Naive B cell (primary cell): ENCODE results near the gene ZNF750. TPM values are rescaled to one million over a fixed set of nuclear protein-coding genes. Genes with fewer than 3 reads are reported as not detected.

Source experiments
- ATAC-seq, 2 donors: fragments of 150-1000 bp; cut with Tn5 transposase; 2 replicates each; pipeline ENCODE4 v1.10.0; 2021; ENCODE audit warnings: low read depth in 2 of 2, mild to moderate bottlenecking in 2 of 2, moderate library complexity in 2 of 2
- DNase-seq: peaks from one replicate; pipeline ENCODE4 v3.0.0; 2022
- H3K27ac Mint-ChIP-seq, 6 donors: one replicate each; pipeline ENCODE4 v1.8.0; 2020 to 2022; ENCODE audit warnings: mild to moderate bottlenecking in 6 of 6, mixed read lengths in 6 of 6, moderate library complexity in 5 of 6, inconsistent platforms in 2 of 6
- H3K27me3 Mint-ChIP-seq, 3 donors: one replicate each; pipeline ENCODE4 v1.8.0; 2021 to 2022; ENCODE audit warnings: mixed read lengths in 3 of 3, mild to moderate bottlenecking in 1 of 3
- H3K36me3 Mint-ChIP-seq, 2 donors: one replicate each; pipeline ENCODE4 v1.8.0; 2020 to 2022; ENCODE audit warnings: mixed read lengths in 2 of 2, inconsistent platforms in 1 of 2, mild to moderate bottlenecking in 1 of 2
- H3K4me1 Mint-ChIP-seq, 3 donors: one replicate each; pipeline ENCODE4 v1.8.0; 2020 to 2022; ENCODE audit warnings: mixed read lengths in 3 of 3, inconsistent platforms in 1 of 3, mild to moderate bottlenecking in 1 of 3, moderate library complexity in 1 of 3
- H3K4me3 Mint-ChIP-seq, 8 donors: one replicate each; pipeline ENCODE4 v1.8.0; 2020 to 2022; ENCODE audit warnings: mild to moderate bottlenecking in 8 of 8, mixed read lengths in 8 of 8, moderate library complexity in 8 of 8, inconsistent platforms in 2 of 8
- H3K9me3 Mint-ChIP-seq, 7 donors: one replicate each; pipeline ENCODE4 v1.8.0; 2020 to 2022; ENCODE audit warnings: mixed read lengths in 7 of 7, mild to moderate bottlenecking in 5 of 7, inconsistent platforms in 2 of 7, moderate library complexity in 1 of 7
- polyA plus RNA-seq, 6 donors: library from polyadenylated mRNA; unstranded; fragments of 300-500 nt; fragmentation: Illumina TruSeq; gene quantifications; one replicate each; pipeline ENCODE4 v1.2.3, GENCODE V29; 2021; ENCODE audit warnings: low read depth in 6 of 6

ZNF750 gene
- polyA plus RNA-seq, 6 donors from 2014 or later: 0.12 TPM; not detected in 5

DNA sequence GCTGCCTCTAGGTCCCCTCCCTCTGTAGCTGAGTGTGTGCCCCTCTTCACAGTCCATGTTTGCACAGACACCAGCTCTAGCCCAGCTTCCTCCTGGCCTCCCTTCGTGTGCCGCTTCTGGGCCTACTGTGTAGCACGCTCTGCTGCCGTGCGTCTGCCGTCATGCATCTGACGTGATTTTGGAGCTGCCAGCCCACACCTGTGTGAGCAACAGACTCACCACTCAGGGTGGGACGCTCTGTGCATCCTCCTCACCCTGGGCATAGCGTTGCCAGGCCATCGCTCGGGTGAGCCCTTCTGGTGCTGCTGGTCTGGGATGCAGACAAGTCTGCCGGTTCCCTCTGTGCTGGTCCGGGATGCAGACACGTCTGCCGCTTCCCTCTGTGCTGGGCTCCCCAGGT, 39.4 kb upstream of the ZNF750 start:
- H3K9me3 Mint-ChIP-seq: no peaks in the 10 kb centered on the region
- no peak overlapping the region for H3K4me3 Mint-ChIP-seq
- peak overlapping the region in 4 of 6 donors; percentile 23 to 94 (median 82) for H3K27ac Mint-ChIP-seq
- no peak for DNase-seq
- peaks cover 6 to 32% (median 16%) of the 10 kb centered on the region in 3 donors for H3K27me3 Mint-ChIP-seq
- peaks cover 38 to 63% (median 58%) of the 10 kb centered on the region in 3 donors for H3K4me1 Mint-ChIP-seq
- ATAC-seq: no peak
- H3K36me3 Mint-ChIP-seq: peaks cover 12 to 18% of the 10 kb centered on the region in 2 donors

DNA sequence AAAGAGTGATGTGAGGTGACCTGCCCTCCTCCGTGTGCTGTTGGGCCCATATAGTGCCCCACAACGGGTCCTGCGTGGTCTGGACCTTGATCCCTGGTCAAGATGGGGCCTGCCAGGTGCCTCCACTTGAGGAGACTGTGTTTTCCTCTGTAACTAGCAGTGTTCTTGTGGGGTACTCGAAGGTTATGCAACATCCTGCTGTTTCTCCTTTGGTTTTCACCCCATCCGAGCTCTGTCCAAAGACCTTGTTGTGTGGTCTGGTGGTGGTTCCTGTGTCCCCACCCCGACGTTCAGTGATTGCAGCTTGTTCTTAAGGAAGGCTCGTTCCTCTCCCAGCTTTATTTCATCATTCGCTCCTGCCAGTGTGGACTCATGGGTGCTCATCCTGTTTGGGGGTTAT, 38.7 kb upstream of the ZNF750 start:
- H3K27ac Mint-ChIP-seq: peak overlapping the region in 5 of 6 donors; percentile 72 to 94 (median 80)
- no peak overlapping the region for H3K4me3 Mint-ChIP-seq
- peaks cover 31 to 59% (median 57%) of the 10 kb centered on the region in 3 donors for H3K4me1 Mint-ChIP-seq
- H3K27me3 Mint-ChIP-seq: peaks cover 6 to 32% (median 16%) of the 10 kb centered on the region in 3 donors
- no peak for ATAC-seq
- H3K9me3 Mint-ChIP-seq: no peaks in the 10 kb centered on the region
- H3K36me3 Mint-ChIP-seq: peaks cover 12 to 18% of the 10 kb centered on the region in 2 donors
- no peak for DNase-seq

DNA sequence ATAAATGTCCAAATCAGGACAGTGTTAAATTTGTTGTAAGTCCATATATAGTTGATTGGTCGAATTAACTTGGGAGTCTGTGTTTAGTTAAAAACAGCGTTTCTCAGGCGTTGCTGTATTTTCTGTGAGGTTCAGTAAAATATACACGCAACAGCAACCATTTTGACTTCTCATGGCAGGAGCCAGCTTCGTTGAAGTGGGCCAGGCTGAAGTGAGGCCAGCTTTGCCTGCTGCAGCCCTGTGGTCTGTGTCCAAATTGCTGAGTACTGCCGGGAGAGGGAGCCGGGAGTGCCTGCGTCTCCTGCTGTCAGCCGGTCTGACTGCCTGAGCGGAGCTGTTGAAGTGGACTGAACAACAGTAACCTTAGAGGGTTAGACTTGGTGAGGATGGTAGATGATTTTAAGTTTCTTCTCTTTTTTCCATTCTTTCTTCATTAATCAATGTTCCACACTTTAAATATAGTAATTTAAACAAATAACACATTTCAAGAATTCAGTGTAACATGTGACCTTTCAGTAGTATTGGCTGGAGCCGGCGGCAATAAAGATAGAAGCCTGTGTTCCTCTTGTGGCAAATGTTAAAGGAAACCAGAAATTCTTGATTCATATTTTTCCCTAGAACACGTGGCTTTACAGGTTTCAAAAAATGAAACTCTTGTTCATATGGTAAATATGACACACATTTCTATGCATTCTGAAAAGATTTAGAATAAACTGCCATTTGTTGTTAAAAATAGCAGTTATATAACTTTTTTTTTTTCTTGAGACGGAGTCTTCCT, 37.0 kb upstream of the ZNF750 start:
- Mint-ChIP-seq H3K4me1 (peaks cover 32 to 56% (median 55%) of the 10 kb centered on the region in 3 donors), H3K9me3 (no peaks in the 10 kb centered on the region), H3K36me3 (peaks cover 12 to 18% of the 10 kb centered on the region in 2 donors), H3K4me3 (no peak overlapping the region), H3K27me3 (peaks cover 10 to 25% (median 16%) of the 10 kb centered on the region in 3 donors), H3K27ac (peak overlapping the region in 5 of 6 donors; percentile 14 to 88 (median 65))
- DNase-seq (no peak), ATAC-seq (no peak)

DNA sequence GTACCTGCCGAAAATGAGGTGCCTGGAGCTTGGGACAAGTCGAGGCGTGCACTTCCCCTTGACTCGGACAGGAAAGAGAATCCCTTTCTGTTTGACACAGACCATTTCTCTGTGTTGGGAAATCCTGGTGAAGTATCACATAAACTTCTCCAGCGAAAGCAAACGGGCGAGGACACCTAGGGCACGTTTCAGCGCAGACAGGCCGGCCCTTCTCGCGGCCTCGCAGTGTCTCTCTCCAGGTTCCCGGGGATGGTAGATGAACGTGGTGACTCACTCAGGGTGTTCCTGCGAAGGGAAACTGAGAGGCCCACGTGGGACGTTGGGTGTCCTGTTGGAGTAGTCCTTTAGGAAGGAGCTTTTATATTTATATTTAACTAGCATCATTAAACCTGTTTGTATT, 36.3 kb upstream of the ZNF750 start:
- no peak for DNase-seq
- no peak overlapping the region for H3K4me3 Mint-ChIP-seq
- H3K27ac Mint-ChIP-seq: peak overlapping the region in 3 of 6 donors; percentile 56 to 61 (median 58)
- no peak for ATAC-seq
- no peaks in the 10 kb centered on the region for H3K9me3 Mint-ChIP-seq
- H3K27me3 Mint-ChIP-seq: peaks cover 12 to 25% (median 16%) of the 10 kb centered on the region in 3 donors
- peaks cover 36 to 62% (median 58%) of the 10 kb centered on the region in 3 donors for H3K4me1 Mint-ChIP-seq
- peaks cover 12 to 18% of the 10 kb centered on the region in 2 donors for H3K36me3 Mint-ChIP-seq

DNA sequence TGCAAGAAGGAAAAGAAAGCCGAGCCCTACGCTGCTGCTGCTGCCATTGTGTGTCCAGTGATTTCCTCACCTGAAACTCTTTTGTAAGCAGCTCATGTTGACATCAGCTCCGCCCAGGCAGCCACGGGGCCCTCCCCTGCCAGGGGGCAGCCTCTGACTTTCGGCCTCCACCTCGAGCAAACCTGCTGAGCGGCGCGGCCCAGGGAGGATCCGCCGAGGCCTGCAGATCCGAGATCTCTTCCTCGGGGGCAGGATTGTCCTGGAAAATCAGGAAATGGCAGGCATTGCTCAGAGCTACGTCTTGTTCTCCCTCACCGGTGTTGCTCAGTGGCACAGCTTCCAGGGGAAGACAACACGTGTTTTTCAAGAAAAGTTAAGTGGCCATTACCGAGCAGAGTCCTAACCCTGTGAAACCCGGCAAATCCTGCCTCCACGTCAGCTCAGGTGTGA, 35.6 kb upstream of the ZNF750 start:
- no peak overlapping the region for H3K4me3 Mint-ChIP-seq
- no peaks in the 10 kb centered on the region for H3K9me3 Mint-ChIP-seq
- ATAC-seq (no peak), DNase-seq (no peak)
- peaks cover 38 to 66% (median 62%) of the 10 kb centered on the region in 3 donors for H3K4me1 Mint-ChIP-seq
- peaks cover 13 to 24% (median 16%) of the 10 kb centered on the region in 3 donors for H3K27me3 Mint-ChIP-seq
- peaks cover 12 to 18% of the 10 kb centered on the region in 2 donors for H3K36me3 Mint-ChIP-seq
- H3K27ac Mint-ChIP-seq: peak overlapping the region in 2 of 6 donors; percentile 71 to 98

DNA sequence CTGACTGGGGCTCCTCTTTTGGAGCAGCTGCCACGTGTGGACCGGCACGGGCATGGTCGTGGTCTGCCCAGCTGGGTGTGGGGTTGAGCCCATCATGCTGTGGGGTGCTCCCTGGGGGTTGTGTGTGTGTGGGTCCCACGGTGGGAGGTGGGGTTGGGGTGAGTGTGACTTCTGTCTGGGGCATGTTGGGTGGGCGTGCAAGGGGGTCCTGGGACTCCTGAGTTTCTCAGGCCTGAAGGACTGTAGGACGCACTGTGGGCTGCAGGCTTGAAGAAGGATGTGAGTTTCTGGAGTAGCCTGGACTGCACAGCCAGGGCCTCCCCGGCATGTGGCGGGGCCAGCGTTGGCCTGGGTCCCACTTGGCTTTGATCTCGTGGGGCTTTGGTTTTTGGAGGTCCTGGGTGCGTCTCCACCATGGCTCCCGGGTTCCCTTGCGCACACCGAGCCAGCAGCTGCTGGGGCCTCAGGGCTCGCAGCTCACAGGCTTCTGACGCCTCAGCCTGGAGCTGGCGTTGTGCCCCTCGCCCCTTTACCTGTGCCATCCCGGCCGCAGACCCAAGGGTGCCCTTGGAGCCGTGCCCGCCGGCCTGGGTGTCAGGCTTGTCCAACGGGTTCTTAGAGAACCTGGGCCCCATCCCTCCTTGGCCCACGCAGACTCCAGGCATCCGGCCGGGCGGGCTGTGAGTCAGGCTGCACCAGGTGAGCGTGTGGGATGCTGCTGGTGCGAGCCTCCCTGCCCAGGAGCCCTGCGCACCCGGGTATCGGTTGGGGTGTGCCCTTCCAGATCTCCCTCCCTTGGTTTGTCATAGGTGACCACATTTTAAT, 34.4 kb upstream of the ZNF750 start:
- no peak overlapping the region for H3K4me3 Mint-ChIP-seq
- H3K27ac Mint-ChIP-seq: peak overlapping the region; percentile 97 to 100 (median 98)
- H3K9me3 Mint-ChIP-seq: no peaks in the 10 kb centered on the region
- H3K36me3 Mint-ChIP-seq: peaks cover 7 to 11% of the 10 kb centered on the region in 2 donors
- DNase-seq: no peak
- H3K27me3 Mint-ChIP-seq: peaks cover 4 to 20% (median 9%) of the 10 kb centered on the region in 3 donors
- H3K4me1 Mint-ChIP-seq: peaks cover 39 to 68% (median 60%) of the 10 kb centered on the region in 3 donors
- no peak for ATAC-seq

DNA sequence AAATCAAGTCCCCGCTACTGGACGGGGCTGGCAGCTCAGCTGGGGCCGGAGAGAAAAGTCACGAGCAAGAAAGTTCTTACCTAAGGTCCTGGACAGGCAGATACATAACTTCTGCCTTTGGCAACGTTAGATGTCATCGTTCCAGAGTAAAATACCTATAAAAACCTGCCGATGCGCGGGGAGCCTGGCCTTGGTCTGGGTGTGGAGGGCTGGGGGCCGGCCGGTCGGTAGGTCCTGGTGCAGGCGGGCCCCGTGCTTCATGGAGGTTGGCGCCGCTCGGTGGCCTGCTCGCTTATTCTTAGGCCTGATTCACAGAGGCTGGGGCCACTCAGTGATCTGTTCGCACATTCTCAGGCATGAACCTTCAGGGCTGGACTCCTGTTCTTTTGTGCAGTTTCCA, 33.7 kb upstream of the ZNF750 start:
- H3K36me3 Mint-ChIP-seq: peaks cover 3 to 8% of the 10 kb centered on the region in 2 donors
- H3K27ac Mint-ChIP-seq: peak overlapping the region; percentile 97 to 100 (median 98)
- peak overlapping the region in 6 of 8 donors; percentile 17 to 79 (median 73) for H3K4me3 Mint-ChIP-seq
- no peaks in the 10 kb centered on the region for H3K9me3 Mint-ChIP-seq
- ATAC-seq: no peak
- H3K4me1 Mint-ChIP-seq: peaks cover 35 to 68% (median 60%) of the 10 kb centered on the region in 3 donors
- DNase-seq: no peak
- peaks cover 0 to 18% (median 12%) of the 10 kb centered on the region in 3 donors for H3K27me3 Mint-ChIP-seq

DNA sequence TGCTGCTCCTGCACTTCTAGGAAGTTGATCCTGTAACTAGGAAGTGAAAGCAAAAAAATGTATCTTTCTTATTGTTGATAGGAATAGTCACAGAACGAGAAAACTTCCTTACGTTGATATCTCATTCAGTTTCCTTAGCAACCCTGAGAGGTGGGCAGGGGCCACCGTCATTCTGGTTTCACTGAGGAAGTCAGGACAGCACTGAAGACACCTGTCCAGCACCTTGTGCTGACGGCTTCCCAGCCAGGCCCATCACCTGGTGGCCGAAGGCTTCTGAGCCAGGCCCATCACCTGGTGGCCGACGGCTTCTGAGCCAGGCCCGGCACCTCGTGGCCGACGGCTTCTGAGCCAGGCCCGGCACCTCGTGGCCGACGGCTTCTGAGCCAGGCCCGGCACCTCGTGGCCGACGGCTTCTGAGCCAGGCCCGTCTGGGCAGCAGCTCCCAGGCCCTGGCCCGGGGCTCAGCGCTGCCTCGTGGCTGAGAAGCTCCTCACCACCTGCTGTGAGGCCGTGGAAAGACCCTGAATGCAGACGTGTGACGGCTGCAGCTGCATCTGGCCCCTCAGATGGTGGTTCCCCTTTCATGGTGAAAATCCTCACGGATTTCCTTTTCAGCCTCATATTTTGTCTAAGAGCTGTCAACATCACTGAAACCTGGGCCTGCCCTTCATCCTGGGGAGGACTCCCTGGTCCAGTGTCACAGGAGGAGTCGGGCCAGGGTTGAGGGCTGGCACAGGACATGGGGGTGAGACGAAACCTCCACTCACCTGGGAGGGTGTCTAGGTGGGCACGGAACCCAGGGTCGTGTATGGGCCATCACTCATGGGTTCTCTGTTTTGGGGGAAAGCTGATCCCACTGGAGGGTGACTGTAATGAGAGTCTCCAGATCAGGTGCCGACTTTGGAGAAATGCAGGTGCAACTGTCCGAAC, 33.0 kb upstream of the ZNF750 start:
- DNase-seq (peak; percentile 79), ATAC-seq (peak; percentile 55 to 61)
- Mint-ChIP-seq H3K36me3 (peaks cover 0 to 8% of the 10 kb centered on the region in 2 donors), H3K4me1 (peaks cover 34 to 64% (median 64%) of the 10 kb centered on the region in 3 donors), H3K27ac (peak overlapping the region; percentile 98 to 100 (median 98)), H3K9me3 (no peaks in the 10 kb centered on the region), H3K4me3 (peak overlapping the region; percentile 42 to 85 (median 79)), H3K27me3 (peaks cover 3 to 21% (median 13%) of the 10 kb centered on the region in 3 donors)

DNA sequence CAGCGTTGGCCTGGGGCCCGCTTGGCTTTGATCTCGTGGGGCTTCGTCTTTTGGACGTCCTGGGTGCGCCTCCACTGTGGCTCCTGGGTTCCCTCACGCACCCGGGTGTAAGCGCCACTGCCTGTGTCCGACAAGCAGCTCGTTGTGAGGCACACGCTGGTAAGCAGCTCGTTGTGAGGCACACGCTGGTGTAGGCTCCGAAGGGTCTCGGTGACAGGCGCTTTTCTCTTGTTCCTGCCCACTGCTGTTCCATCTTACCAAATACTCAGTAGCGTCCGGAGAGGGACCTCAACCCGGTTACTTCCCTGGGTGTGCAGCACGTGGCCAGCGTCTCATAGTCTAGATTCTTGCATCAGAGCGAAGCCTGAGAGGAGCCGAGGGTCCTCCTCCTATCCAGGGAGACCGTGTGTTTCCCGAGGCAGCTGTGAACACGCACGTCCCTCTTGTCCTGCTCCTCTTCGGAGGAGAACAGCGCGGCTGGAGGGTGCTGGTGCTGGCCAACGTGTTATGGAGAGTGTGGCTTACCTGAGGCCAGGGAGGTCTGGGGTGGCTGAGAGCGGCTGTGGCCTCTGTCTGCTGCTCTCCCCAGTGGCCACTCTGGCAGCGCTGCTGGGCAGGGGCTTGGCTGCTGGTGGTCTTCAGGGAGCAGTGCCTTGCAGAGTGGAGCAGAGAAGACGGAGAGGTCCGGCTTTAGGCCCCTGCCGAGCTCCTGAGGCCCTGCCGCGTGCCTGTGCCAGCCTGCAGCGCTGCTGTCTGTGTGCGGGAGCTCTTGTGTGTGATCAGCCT, 32.1 kb upstream of the ZNF750 start:
- peaks cover 0 to 8% of the 10 kb centered on the region in 2 donors for H3K36me3 Mint-ChIP-seq
- peak overlapping the region; percentile 97 to 99 (median 98) for H3K27ac Mint-ChIP-seq
- no peak for DNase-seq
- peaks cover 37 to 72% (median 56%) of the 10 kb centered on the region in 3 donors for H3K4me1 Mint-ChIP-seq
- no peaks in the 10 kb centered on the region for H3K9me3 Mint-ChIP-seq
- H3K27me3 Mint-ChIP-seq: peaks cover 8 to 25% (median 18%) of the 10 kb centered on the region in 3 donors
- no peak for ATAC-seq
- H3K4me3 Mint-ChIP-seq: peak overlapping the region; percentile 66 to 85 (median 79)

DNA sequence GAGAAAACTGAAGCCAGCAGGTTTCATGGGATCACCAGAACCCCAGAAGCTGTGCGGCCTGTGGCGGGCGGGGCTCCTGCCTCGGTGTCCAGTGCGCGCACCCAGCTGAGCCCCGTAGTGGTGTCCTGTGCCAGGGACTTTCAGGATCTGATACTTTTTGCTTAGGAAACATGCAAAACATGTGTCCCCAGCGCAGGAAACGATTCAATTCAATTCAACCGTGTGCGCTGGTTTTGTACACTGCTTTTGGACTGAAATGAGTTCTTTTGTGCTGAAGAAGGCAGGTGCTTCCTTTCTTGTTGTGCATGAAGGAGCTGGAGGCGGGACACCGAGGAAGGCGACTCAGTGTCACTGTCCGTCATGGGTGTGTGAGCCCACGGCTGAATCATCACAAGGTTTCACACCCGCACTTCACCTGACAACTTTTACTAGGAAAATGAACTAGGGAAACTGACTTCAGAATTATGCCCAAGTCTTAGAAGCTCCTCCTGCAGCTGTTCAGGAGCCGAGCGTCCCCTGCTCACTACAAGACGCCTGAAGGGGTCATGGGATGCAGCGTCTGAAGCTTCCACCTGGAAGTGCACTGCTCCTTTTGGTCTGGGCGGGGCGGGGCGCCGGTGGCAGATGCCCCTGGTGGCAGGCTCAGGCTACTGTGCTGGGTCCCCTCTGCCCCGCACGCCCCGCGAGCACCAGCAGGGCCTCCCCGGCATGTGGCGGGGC, 31.4 kb upstream of the ZNF750 start:
- ATAC-seq (peak; percentile 80 to 83), DNase-seq (peak; percentile 91)
- H3K4me3 Mint-ChIP-seq: peak overlapping the region; percentile 65 to 84 (median 78)
- H3K27me3 Mint-ChIP-seq: peaks cover 8 to 28% (median 19%) of the 10 kb centered on the region in 3 donors
- peaks cover 0 to 8% of the 10 kb centered on the region in 2 donors for H3K36me3 Mint-ChIP-seq
- H3K4me1 Mint-ChIP-seq: peaks cover 39 to 77% (median 55%) of the 10 kb centered on the region in 3 donors
- H3K9me3 Mint-ChIP-seq: no peaks in the 10 kb centered on the region
- H3K27ac Mint-ChIP-seq: peak overlapping the region; percentile 97 to 99 (median 98)

DNA sequence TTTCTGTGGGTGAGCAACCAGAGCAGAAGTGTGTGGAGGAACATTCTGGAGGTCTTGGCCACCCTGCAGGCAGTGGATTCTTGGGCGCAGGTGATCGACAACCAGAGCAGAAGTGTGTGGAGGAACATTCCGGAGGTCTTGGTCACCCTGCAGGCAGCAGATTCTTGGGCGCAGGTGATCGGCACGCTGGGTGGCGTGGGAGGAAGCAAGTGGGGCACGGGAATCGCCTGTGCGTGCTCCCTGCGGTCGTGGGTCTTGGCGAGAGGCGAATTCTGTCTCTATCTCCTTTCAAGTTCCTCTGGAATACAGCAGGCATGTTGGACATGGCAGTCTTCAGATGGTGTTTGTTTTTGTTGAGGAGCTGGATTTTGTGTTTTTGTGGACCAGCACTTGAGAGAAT, 30.7 kb upstream of the ZNF750 start:
- H3K4me1 Mint-ChIP-seq: peaks cover 44 to 84% (median 62%) of the 10 kb centered on the region in 3 donors
- H3K27me3 Mint-ChIP-seq: peaks cover 8 to 34% (median 25%) of the 10 kb centered on the region in 3 donors
- peaks cover 0 to 8% of the 10 kb centered on the region in 2 donors for H3K36me3 Mint-ChIP-seq
- ATAC-seq: no peak
- no peak for DNase-seq
- H3K27ac Mint-ChIP-seq: peak overlapping the region; percentile 97 to 99 (median 98)
- H3K9me3 Mint-ChIP-seq: no peaks in the 10 kb centered on the region
- H3K4me3 Mint-ChIP-seq: peak overlapping the region; percentile 65 to 84 (median 78)
